HUES6 (cell line): ENCODE results near the gene RPLP2.

Experiments used
- H3K27ac ChIP-seq: 2 replicates; pipeline ENCODE4 v1.7.0; 2013; ENCODE audit warnings: low read depth, mild to moderate bottlenecking, low read length, inconsistent platforms
- H3K27me3 ChIP-seq: 2 replicates; pipeline ENCODE4 v1.6.1; 2013; ENCODE audit warnings: low read length; ENCODE audit not compliant: control insufficient read depth, insufficient read depth
- H3K36me3 ChIP-seq: 2 replicates; pipeline ENCODE4 v1.6.1; 2013; ENCODE audit warnings: low read length; ENCODE audit not compliant: control insufficient read depth, insufficient read depth
- H3K4me1 ChIP-seq: 2 replicates; pipeline ENCODE4 v1.6.1; 2013; ENCODE audit warnings: low read length; ENCODE audit not compliant: control insufficient read depth, insufficient read depth
- H3K4me3 ChIP-seq: 2 replicates; pipeline ENCODE4 v1.5.1; 2013; ENCODE audit warnings: low read depth, low read length
- H3K9ac ChIP-seq: one replicate; pipeline ENCODE4 v1.6.1; 2013; ENCODE audit warnings: mild to moderate bottlenecking, low read length
- H3K9me3 ChIP-seq: 2 replicates; pipeline ENCODE4 v1.6.1; 2013; ENCODE audit warnings: low read depth, low read length; ENCODE audit not compliant: control insufficient read depth, insufficient read depth

Gene RPLP2

GRCh38 chr11:843086-843734, 33.4 kb downstream of the RPLP2 start:
- peaks cover 34% of the 10 kb centered on the region for H3K4me1 ChIP-seq
- H3K27ac ChIP-seq, result peak overlapping the region; percentile 36; the same call in 1 of the 2 replicates
- H3K27me3 ChIP-seq, result peaks cover 6% of the 10 kb centered on the region; the same call in 1 of the 2 replicates
- H3K9me3 ChIP-seq, result no peaks in the 10 kb centered on the region
- H3K36me3 ChIP-seq, result peaks cover 28% of the 10 kb centered on the region
- peak overlapping the region; percentile 67 for H3K9ac ChIP-seq
- H3K4me3 ChIP-seq, result peak overlapping the region; percentile 98

- peaks cover 21% of the 10 kb centered on the region for H3K36me3 ChIP-seq
- peak overlapping the region; percentile 67 for H3K9ac ChIP-seq
- H3K4me1 ChIP-seq, result peaks cover 35% of the 10 kb centered on the region
- peaks cover 13% of the 10 kb centered on the region; the same call in 1 of the 2 replicates for H3K27me3 ChIP-seq
- no peaks in the 10 kb centered on the region for H3K9me3 ChIP-seq
- H3K27ac ChIP-seq, result peak overlapping the region; percentile 61; the same call in 1 of the 2 replicates
- H3K4me3 ChIP-seq, result peak overlapping the region; percentile 98
Measured at GRCh38 chr11:843818-844692, 34.3 kb downstream of the RPLP2 start.

- Histone ChIP-seq H3K4me1 (peaks cover 36% of the 10 kb centered on the region), H3K9me3 (no peaks in the 10 kb centered on the region), H3K27ac (peak overlapping the region; percentile 61; the same call in 1 of the 2 replicates), H3K9ac (peak overlapping the region; percentile 59), H3K27me3 (peaks cover 17% of the 10 kb centered on the region; the same call in 1 of the 2 replicates), H3K4me3 (peak overlapping the region; percentile 98), H3K36me3 (peaks cover 12% of the 10 kb centered on the region)
Measured at GRCh38 chr11:844693-845644, 35.2 kb downstream of the RPLP2 start.

GRCh38 chr11:845872-846495, 36.2 kb downstream of the RPLP2 start:
- Histone ChIP-seq H3K27ac (0 out of 2 replicates have a peak overlapping the region, but pooled peaks have one; percentile 26), H3K36me3 (peaks cover 2% of the 10 kb centered on the region; the same call in 1 of the 2 replicates), H3K4me3 (no peak overlapping the region), H3K9ac (no peak overlapping the region), H3K4me1 (peaks cover 35% of the 10 kb centered on the region), H3K9me3 (no peaks in the 10 kb centered on the region), H3K27me3 (peaks cover 27% of the 10 kb centered on the region; the same call in 1 of the 2 replicates)

- Histone ChIP-seq H3K27me3 (peaks cover 30% of the 10 kb centered on the region; the same call in 1 of the 2 replicates), H3K4me1 (peaks cover 37% of the 10 kb centered on the region), H3K4me3 (no peak overlapping the region), H3K9me3 (no peaks in the 10 kb centered on the region), H3K27ac (no peak overlapping the region), H3K36me3 (no peaks in the 10 kb centered on the region), H3K9ac (no peak overlapping the region)
Measured at GRCh38 chr11:846496-847098, 36.8 kb downstream of the RPLP2 start.

GRCh38 chr11:847876-848275, 38.1 kb downstream of the RPLP2 start:
- Histone ChIP-seq H3K9me3 (no peaks in the 10 kb centered on the region), H3K9ac (no peak overlapping the region), H3K36me3 (no peaks in the 10 kb centered on the region), H3K27ac (no peak overlapping the region), H3K27me3 (peaks cover 30% of the 10 kb centered on the region; the same call in 1 of the 2 replicates), H3K4me3 (no peak overlapping the region), H3K4me1 (peaks cover 39% of the 10 kb centered on the region)

GRCh38 chr11:848380-848931, 38.7 kb downstream of the RPLP2 start:
- no peak overlapping the region for H3K9ac ChIP-seq
- peaks cover 41% of the 10 kb centered on the region for H3K4me1 ChIP-seq
- H3K27me3 ChIP-seq, result peaks cover 30% of the 10 kb centered on the region; the same call in 1 of the 2 replicates
- no peaks in the 10 kb centered on the region for H3K36me3 ChIP-seq
- peak overlapping the region; percentile 74 for H3K4me3 ChIP-seq
- no peak overlapping the region for H3K27ac ChIP-seq
- no peaks in the 10 kb centered on the region for H3K9me3 ChIP-seq

GRCh38 chr11:849104-849824, 39.5 kb downstream of the RPLP2 start:
- peaks cover 46% of the 10 kb centered on the region for H3K4me1 ChIP-seq
- peak overlapping the region; percentile 74 for H3K4me3 ChIP-seq
- H3K9me3 ChIP-seq, result no peaks in the 10 kb centered on the region
- no peaks in the 10 kb centered on the region for H3K36me3 ChIP-seq
- peaks cover 30% of the 10 kb centered on the region; the same call in 1 of the 2 replicates for H3K27me3 ChIP-seq
- no peak overlapping the region for H3K27ac ChIP-seq
- no peak overlapping the region for H3K9ac ChIP-seq

- Histone ChIP-seq H3K27me3 (peaks cover 30% of the 10 kb centered on the region; the same call in 1 of the 2 replicates), H3K4me3 (peak overlapping the region; percentile 68), H3K4me1 (peaks cover 42% of the 10 kb centered on the region), H3K9me3 (no peaks in the 10 kb centered on the region), H3K27ac (no peak overlapping the region), H3K36me3 (no peaks in the 10 kb centered on the region), H3K9ac (no peak overlapping the region)
Measured at GRCh38 chr11:849951-850774, 40.4 kb downstream of the RPLP2 start.
